Keratinocyte (primary cell): ENCODE data around the gene LDB2. TPM values are rescaled to one million over a fixed set of nuclear protein-coding genes. Genes with fewer than 3 reads are reported as not detected.
"Not testable (repeated sequence)": the region's sequence is repeated elsewhere in the genome, so short reads cannot be mapped to it uniquely, and the experiment has no call there.

Experiments
- DNase-seq: peaks from one replicate; pipeline ENCODE4 v3.0.0-alpha.2; 2011; ENCODE audit warnings: low read depth, missing footprints, low spot score
- FAIRE-seq: peaks from 2 replicates; lab custom pipeline; 2011; peaks lifted over from hg19 to GRCh38; lab: Jason Lieb, UNC
- H2AFZ ChIP-seq: 2 replicates; pipeline ENCODE4 v1.6.0; 2012; ENCODE audit warnings: low read length, control low read depth, inconsistent platforms; ENCODE audit not compliant: control insufficient read depth
- H3K27ac ChIP-seq: 2 replicates; pipeline ENCODE4 v1.5.1; 2011; ENCODE audit warnings: low read length; ENCODE audit not compliant: control insufficient read depth, insufficient read depth
- H3K27me3 ChIP-seq: 3 replicates; pipeline ENCODE4 v1.6.0; 2011; ENCODE audit warnings: low read length; ENCODE audit not compliant: control insufficient read depth, insufficient read depth; ENCODE audit errors: extremely low read depth
- H3K36me3 ChIP-seq, 2 experiments: 2 replicates in 1 of 2; 3 replicates in 1 of 2; pipeline ENCODE4 v1.5.1; 2011; ENCODE audit warnings: low read length in 2 of 2, mild to moderate bottlenecking in 1 of 2; ENCODE audit not compliant: control insufficient read depth in 2 of 2, insufficient read depth in 2 of 2; ENCODE audit errors: extremely low read depth in 1 of 2
- H3K4me1 ChIP-seq: 3 replicates; pipeline ENCODE4 v1.5.1; 2011; ENCODE audit warnings: low read length; ENCODE audit not compliant: control insufficient read depth, insufficient read depth; ENCODE audit errors: extremely low read depth
- H3K4me2 ChIP-seq: 3 replicates; pipeline ENCODE4 v1.6.0; 2011; ENCODE audit warnings: low read depth, low read length; ENCODE audit not compliant: control insufficient read depth, insufficient read depth; ENCODE audit errors: extremely low read depth
- H3K4me3 ChIP-seq, 3 experiments: fragments of 200-600 bp in 1 of 3; sonication (generic) in 1 of 3; 2 replicates in 2 of 3; 3 replicates in 1 of 3; pipeline ENCODE4 v1.5.1; 2011 to 2016; ENCODE audit warnings: low read length in 3 of 3, mild to moderate bottlenecking in 3 of 3, control low read depth in 2 of 3, inconsistent platforms in 1 of 3, low read depth in 1 of 3, mixed read lengths in 1 of 3, mixed run types in 1 of 3, moderate library complexity in 1 of 3; ENCODE audit not compliant: control insufficient read depth in 2 of 3, insufficient read depth in 2 of 3; ENCODE audit errors: extremely low read depth in 1 of 3
- H3K79me2 ChIP-seq: 2 replicates; pipeline ENCODE4 v1.6.0; 2012; ENCODE audit warnings: low read length; ENCODE audit not compliant: control insufficient read depth, insufficient read depth
- H3K9ac ChIP-seq: 3 replicates; pipeline ENCODE4 v1.6.0; 2011; ENCODE audit warnings: low read length; ENCODE audit not compliant: control insufficient read depth, insufficient read depth; ENCODE audit errors: extremely low read depth
- H3K9me1 ChIP-seq: 3 replicates; pipeline ENCODE4 v1.6.0; 2011; ENCODE audit warnings: low read length; ENCODE audit not compliant: control insufficient read depth, insufficient read depth; ENCODE audit errors: extremely low read depth
- H3K9me3 ChIP-seq: 2 replicates; pipeline ENCODE4 v1.5.1; 2012; ENCODE audit warnings: low read depth, low read length; ENCODE audit not compliant: control insufficient read depth
- H4K20me1 ChIP-seq: 3 replicates; pipeline ENCODE4 v1.6.0; 2011; ENCODE audit warnings: low read length; ENCODE audit not compliant: control insufficient read depth, insufficient read depth; ENCODE audit errors: extremely low read depth
- CTCF ChIP-seq, 3 experiments: IDR thresholded peaks in 1 of 3; conservative IDR thresholded peaks in 1 of 3; optimal IDR thresholded peaks in 1 of 3; 2 replicates in 2 of 3; 3 replicates in 1 of 3; pipeline versions ENCODE3 to v1.5.1; 2011; ENCODE audit warnings: low read length in 3 of 3, mild to moderate bottlenecking in 3 of 3, moderate library complexity in 2 of 3, control low read depth in 1 of 3, inconsistent platforms in 1 of 3; ENCODE audit not compliant: insufficient read depth in 2 of 3; ENCODE audit errors: extremely low read depth in 1 of 3
- EZH2 ChIP-seq: IDR thresholded peaks from one replicate; pipeline ENCODE4 v1.6.1; 2012; ENCODE audit warnings: inconsistent platforms, mild to moderate bottlenecking, low read length, moderate library complexity
- dilution Hi-C: fragments of 300-500 bp; cut with MboI; formaldehyde crosslinking; loops from one replicate; pipeline ENCODE4 v1.7.0; 2020; ENCODE audit warnings: low sequenced_read_pairs; ENCODE audit not compliant: extremely low pct_ligation_motif_present
- polyA plus RNA-seq, 5 experiments: library from polyadenylated mRNA; depleted of rRNA in 3 of 5; stranded (reverse) in 3 of 5; stranded (forward) in 1 of 5; unstranded in 1 of 5; fragments of >200 nt; gene quantifications; 1 replicate in 1 of 5; 2 replicates in 3 of 5; 3 replicates in 1 of 5; pipeline versions ENCODE4 v1.2.1 to v1.2.3, GENCODE V29; 2011 to 2012; ENCODE audit warnings: missing spikeins in 2 of 5, low read depth in 1 of 5, low replicate concordance in 1 of 5

LDB2 gene
- polyA plus RNA-seq, 1 donor (not counting 4 experiments of a cell fraction or from before 2014, with no cell fraction given): not detected

DNA sequence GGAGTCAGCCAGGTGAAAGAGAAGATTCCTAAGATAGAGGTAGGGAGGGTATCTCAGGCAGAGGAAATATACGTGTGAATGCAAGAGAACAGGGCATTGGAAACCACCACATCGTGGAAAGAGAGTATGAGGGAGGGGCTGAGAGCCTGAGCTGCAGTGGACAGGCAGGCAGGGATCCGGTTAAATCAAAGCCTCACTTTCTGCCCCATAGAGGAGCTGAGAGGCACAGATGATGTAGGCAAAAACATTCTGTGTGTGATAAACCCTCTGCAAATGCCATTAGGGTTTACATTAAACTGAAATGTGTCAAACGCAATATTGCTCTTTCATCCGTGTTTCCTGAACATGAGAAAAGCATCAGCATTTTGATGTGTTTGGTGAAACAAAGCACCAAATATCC, 374.0 kb downstream of the LDB2 start:
- no peaks in the 10 kb centered on the region for H3K9me1 ChIP-seq
- H2AFZ ChIP-seq: no peak overlapping the region
- H3K27ac ChIP-seq: no peak overlapping the region
- no peaks in the 10 kb centered on the region for H3K79me2 ChIP-seq
- H3K4me3 ChIP-seq: no peak overlapping the region
- H3K27me3 ChIP-seq: no peaks in the 10 kb centered on the region
- H3K4me2 ChIP-seq: no peak overlapping the region
- FAIRE-seq: no peak
- DNase-seq: no peak
- dilution Hi-C loops: no loop called here
- H3K36me3 ChIP-seq: no peaks in the 10 kb centered on the region
- no peak for TF ChIP-seq CTCF (optimal IDR thresholded peaks at IDR 0.05 in 1 of 3, IDR thresholded peaks at IDR 0.05 in 1 of 3, conservative IDR thresholded peaks at IDR 0.05 in 1 of 3; ENCODE audit: extremely low read depth in 1 of 3, insufficient read depth in 2 of 3, low read length in 3 of 3)
- no peak for TF ChIP-seq EZH2
- H3K9me3 ChIP-seq: no peaks in the 10 kb centered on the region
- no peaks in the 10 kb centered on the region for H4K20me1 ChIP-seq
- H3K9ac ChIP-seq: no peak overlapping the region
- no peaks in the 10 kb centered on the region for H3K4me1 ChIP-seq

DNA sequence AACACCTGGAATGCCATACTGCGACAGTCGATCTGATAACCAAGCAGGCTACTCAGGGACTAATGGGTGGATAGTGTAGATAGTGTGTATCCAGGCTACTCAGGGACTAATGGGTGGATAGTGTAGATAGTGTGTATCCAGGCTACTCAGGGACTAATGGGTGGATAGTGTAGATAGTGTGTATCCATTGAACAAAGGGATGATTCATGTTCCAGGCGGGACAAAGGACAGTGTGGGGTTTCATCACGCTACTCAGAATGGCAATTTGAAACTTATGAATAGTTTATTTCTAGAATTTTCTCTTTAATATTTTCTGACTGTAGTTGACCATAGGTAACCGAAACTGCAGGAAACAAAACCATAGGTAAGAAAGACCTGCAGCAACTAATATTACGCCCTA, 374.9 kb downstream of the LDB2 start:
- H3K27me3 ChIP-seq, H4K20me1 ChIP-seq, H3K4me2 ChIP-seq, H3K9me3 ChIP-seq, H3K9ac ChIP-seq, H3K36me3 ChIP-seq, H3K27ac ChIP-seq, H3K79me2 ChIP-seq, FAIRE-seq, H2AFZ ChIP-seq, H3K9me1 ChIP-seq, DNase-seq, H3K4me3 ChIP-seq, dilution Hi-C loops, H3K4me1 ChIP-seq: not testable (repeated sequence)

DNA sequence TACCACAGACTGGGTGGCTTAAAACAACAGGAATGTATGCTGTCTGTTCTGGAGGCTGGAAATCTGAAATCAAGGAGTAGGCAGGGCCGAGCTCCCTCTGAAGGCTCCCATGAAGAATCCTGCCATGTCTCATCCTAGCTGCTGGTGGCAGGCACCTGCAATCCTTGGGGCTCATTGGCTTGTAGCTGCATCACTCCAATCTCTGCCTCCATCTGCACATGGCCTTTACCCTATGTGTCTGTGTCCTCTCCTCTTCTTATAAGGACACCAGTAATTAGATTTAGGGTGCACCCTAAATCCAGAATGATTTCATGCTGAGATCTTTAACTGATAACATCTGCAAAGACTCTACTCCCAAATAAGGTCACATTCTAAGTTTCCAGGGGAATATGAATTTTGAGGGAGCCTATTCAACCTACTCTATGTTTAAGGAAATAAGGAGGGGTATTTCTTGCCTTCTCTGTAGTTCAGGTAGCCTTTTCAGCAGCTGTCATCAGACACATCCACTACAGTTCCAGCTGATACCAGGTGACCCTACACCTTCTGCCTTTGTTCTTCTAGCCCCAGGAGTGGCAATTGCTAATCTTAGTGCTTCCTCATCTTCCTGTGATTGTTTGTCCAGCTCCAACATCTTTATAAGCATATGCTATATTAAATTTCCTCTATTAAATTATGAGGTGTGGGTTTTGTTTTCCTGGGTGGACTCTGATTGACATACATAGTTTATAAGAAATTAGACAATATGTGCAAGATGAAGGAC, 377.1 kb downstream of the LDB2 start:
- dilution Hi-C loops: no loop called here
- Histone ChIP-seq H3K27me3 (no peaks in the 10 kb centered on the region), H3K36me3 (no peaks in the 10 kb centered on the region), H3K4me2 (no peak overlapping the region), H4K20me1 (no peaks in the 10 kb centered on the region), H2AFZ (no peak overlapping the region), H3K9ac (no peak overlapping the region), H3K79me2 (no peaks in the 10 kb centered on the region), H3K9me1 (no peaks in the 10 kb centered on the region), H3K4me3 (no peak overlapping the region), H3K4me1 (no peaks in the 10 kb centered on the region), H3K9me3 (no peaks in the 10 kb centered on the region), H3K27ac (no peak overlapping the region)
- no peak for FAIRE-seq
- TF ChIP-seq EZH2 (no peak), CTCF (optimal IDR thresholded peaks at IDR 0.05 in 1 of 3, IDR thresholded peaks at IDR 0.05 in 1 of 3, conservative IDR thresholded peaks at IDR 0.05 in 1 of 3; ENCODE audit: extremely low read depth in 1 of 3, insufficient read depth in 2 of 3, low read length in 3 of 3) (no peak)
- no peak for DNase-seq
